Sigmoid colon (tissue), 3 donors: ENCODE results near the gene FGGY.

Source experiments
- CTCF ChIP-seq, 4 experiments: fragments of 450-650 bp in 3 of 4; fragments of 200-600 bp in 1 of 4; IDR thresholded peaks; one replicate each; pipeline ENCODE4 v1.5.1; 2016 to 2019; ENCODE audit warnings: antibody characterized with exemption in 4 of 4, mild to moderate bottlenecking in 3 of 4, moderate library complexity in 2 of 4
- POLR2A ChIP-seq, 2 donors: fragments of 450-650 bp; IDR thresholded peaks; one replicate each; pipeline ENCODE4 v1.6.1; 2016; ENCODE audit warnings: antibody characterized with exemption in 2 of 2, mild to moderate bottlenecking in 2 of 2, moderate library complexity in 2 of 2

DNA sequence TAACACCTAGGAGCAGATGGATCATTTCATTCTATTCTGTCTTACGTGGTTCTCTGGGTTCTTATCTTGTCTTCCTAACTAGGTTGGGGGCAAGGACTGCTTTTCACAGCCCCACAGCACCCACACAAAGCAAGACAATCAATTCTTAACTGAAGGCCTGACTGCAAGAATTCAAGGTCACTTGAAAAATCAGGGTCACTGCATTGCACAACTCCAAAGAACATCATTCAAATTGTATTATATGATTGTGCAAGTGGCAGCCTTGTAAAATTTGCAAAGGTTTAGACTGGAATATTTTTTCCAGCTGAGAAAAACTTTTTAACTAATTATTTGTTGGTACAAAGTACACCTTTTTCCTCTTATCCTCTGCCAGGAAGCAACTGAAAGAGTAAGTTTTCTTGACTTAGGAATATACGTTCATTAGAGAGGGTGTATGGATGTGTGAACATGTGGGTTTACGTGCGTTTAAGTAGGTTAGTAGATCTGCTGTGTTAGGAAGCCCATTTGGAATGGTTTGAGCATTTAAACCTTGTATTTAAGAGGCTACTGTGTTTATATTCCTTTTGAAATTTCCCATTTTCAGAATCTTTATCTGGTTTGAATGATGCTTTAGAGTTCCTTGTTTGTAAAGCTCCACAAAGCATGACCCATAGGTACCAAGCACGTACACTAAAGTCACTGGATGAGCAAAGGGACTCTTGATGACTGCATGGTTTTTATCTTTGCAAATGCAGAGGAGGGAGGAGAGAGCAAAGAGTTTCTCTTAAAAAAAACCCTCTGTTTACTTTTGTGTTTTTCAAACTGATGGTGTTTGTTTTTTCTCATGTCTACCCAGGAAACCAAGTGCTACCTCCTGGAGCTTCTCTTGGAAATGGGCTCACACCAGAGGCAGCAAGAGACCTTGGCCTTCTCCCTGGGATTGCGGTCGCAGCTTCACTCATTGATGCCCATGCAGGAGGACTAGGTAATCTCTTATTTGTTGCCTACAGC, 214.9 kb downstream of the FGGY start:
- no peak for TF ChIP-seq CTCF (IDR thresholded peaks at IDR 0.05)
- no peak for TF ChIP-seq POLR2A (IDR thresholded peaks at IDR 0.05)
